Measurements from ENCODE around the gene CDKAL1. TPM values are rescaled to one million over a fixed set of nuclear protein-coding genes. Genes with fewer than 3 reads are reported as not detected.

The CDKAL1 gene
- total RNA-seq, 1 experiment from 2014 or later: 16.1 TPM

GRCh38 chr6:21147995-21148394 lies 613.7 kb downstream of the CDKAL1 start:
- POLR2A ChIA-PET (ENCODE audit: unreplicated experiment): interaction anchor here (0.6 kb wide), 1 partner anchor 1049 kb away, joined by 13 read pairs; no protein-coding TSS in a partner anchor

GRCh38 chr6:21149470-21149869 lies 615.2 kb downstream of the CDKAL1 start:
- Histone ChIP-seq H3K27ac (no peak overlapping the region), H3K4me3 (no peak overlapping the region), H3K4me2 (no peak overlapping the region), H3K4me1 (replicated peaks; ENCODE audit: insufficient read depth) (no peaks in the 10 kb centered on the region), H3K36me3 (ENCODE audit: low read depth) (no peaks in the 10 kb centered on the region), H3K27me3 (ENCODE audit: insufficient read depth, low read depth) (no peaks in the 10 kb centered on the region), H2AFZ (no peak overlapping the region), H3K79me2 (ENCODE audit: low read depth) (no peaks in the 10 kb centered on the region), H3K9me2 (ENCODE audit: insufficient read depth) (no peaks in the 10 kb centered on the region), H3K9me3 (ENCODE audit: insufficient read depth, low read depth) (no peaks in the 10 kb centered on the region), H4K20me1 (ENCODE audit: insufficient read depth) (no peaks in the 10 kb centered on the region), H3F3A (ENCODE audit: insufficient read depth, low read depth) (no peaks in the 10 kb centered on the region)
- no peak for TF ChIP-seq CTCF (conservative IDR thresholded peaks at IDR 0.05)
- TF ChIP-seq EZH2 (IDR thresholded peaks at IDR 0.05; ENCODE audit: low read depth): no peak
- intact Hi-C loops (cut with micrococcal nuclease; ENCODE audit: unreplicated experiment): no loop called here
- DNase-seq: no peak
- POLR2A ChIA-PET (ENCODE audit: unreplicated experiment): no interaction called here
- CTCF ChIA-PET: no interaction called here
- BruUV-seq (replicated peaks): no TSS peak

More at GRCh38 chr6:21147995-21148394, 613.7 kb downstream of the CDKAL1 start:
- Histone ChIP-seq H3F3A (ENCODE audit: insufficient read depth, low read depth) (no peaks in the 10 kb centered on the region), H2AFZ (no peak overlapping the region), H3K27me3 (ENCODE audit: insufficient read depth, low read depth) (no peaks in the 10 kb centered on the region), H3K27ac (no peak overlapping the region), H4K20me1 (ENCODE audit: insufficient read depth) (no peaks in the 10 kb centered on the region), H3K4me3 (no peak overlapping the region), H3K79me2 (ENCODE audit: low read depth) (no peaks in the 10 kb centered on the region), H3K4me1 (replicated peaks; ENCODE audit: insufficient read depth) (no peaks in the 10 kb centered on the region), H3K9me3 (ENCODE audit: insufficient read depth, low read depth) (no peaks in the 10 kb centered on the region), H3K9me2 (ENCODE audit: insufficient read depth) (no peaks in the 10 kb centered on the region), H3K4me2 (no peak overlapping the region), H3K36me3 (ENCODE audit: low read depth) (no peaks in the 10 kb centered on the region)
- CTCF ChIA-PET: interaction anchor here (0.6 kb wide), 1 partner anchor 145 kb away, joined by 6 read pairs; no protein-coding TSS in a partner anchor
- no peak for DNase-seq
- no TSS peak for BruUV-seq (replicated peaks)
- intact Hi-C loops (cut with micrococcal nuclease; ENCODE audit: unreplicated experiment): no loop called here
- TF ChIP-seq CTCF (conservative IDR thresholded peaks at IDR 0.05): no peak
- no peak for TF ChIP-seq EZH2 (IDR thresholded peaks at IDR 0.05; ENCODE audit: low read depth)

- Histone ChIP-seq H3K36me3 (ENCODE audit: low read depth) (no peaks in the 10 kb centered on the region), H4K20me1 (ENCODE audit: insufficient read depth) (no peaks in the 10 kb centered on the region), H2AFZ (no peak overlapping the region), H3K4me2 (no peak overlapping the region), H3K79me2 (ENCODE audit: low read depth) (no peaks in the 10 kb centered on the region), H3K9me3 (ENCODE audit: insufficient read depth, low read depth) (no peaks in the 10 kb centered on the region), H3K27me3 (ENCODE audit: insufficient read depth, low read depth) (no peaks in the 10 kb centered on the region), H3K4me3 (no peak overlapping the region), H3K9me2 (ENCODE audit: insufficient read depth) (no peaks in the 10 kb centered on the region), H3F3A (ENCODE audit: insufficient read depth, low read depth) (no peaks in the 10 kb centered on the region), H3K4me1 (replicated peaks; ENCODE audit: insufficient read depth) (no peaks in the 10 kb centered on the region), H3K27ac (no peak overlapping the region)
- ChIA-PET POLR2A (ENCODE audit: unreplicated experiment) (no interaction called here), CTCF (no interaction called here)
- BruUV-seq (replicated peaks): no TSS peak
- intact Hi-C loops (cut with micrococcal nuclease; ENCODE audit: unreplicated experiment): no loop called here
- no peak for TF ChIP-seq CTCF (conservative IDR thresholded peaks at IDR 0.05)
- no peak for TF ChIP-seq EZH2 (IDR thresholded peaks at IDR 0.05; ENCODE audit: low read depth)
- DNase-seq: no peak
Observed at GRCh38 chr6:21150667-21151066, 616.4 kb downstream of the CDKAL1 start.
